GM18520 (cell line): ENCODE results near the gene B3GALNT2.
"Not testable (repeated sequence)": the region's sequence is repeated elsewhere in the genome, so short reads cannot be mapped to it uniquely, and the experiment has no call there.

Experiments used
- ATAC-seq: cut with Tn5 transposase; IDR thresholded peaks from one replicate; pipeline ENCODE4 v1.9.1; 2021; ENCODE audit not compliant: unreplicated experiment

Gene B3GALNT2

DNA sequence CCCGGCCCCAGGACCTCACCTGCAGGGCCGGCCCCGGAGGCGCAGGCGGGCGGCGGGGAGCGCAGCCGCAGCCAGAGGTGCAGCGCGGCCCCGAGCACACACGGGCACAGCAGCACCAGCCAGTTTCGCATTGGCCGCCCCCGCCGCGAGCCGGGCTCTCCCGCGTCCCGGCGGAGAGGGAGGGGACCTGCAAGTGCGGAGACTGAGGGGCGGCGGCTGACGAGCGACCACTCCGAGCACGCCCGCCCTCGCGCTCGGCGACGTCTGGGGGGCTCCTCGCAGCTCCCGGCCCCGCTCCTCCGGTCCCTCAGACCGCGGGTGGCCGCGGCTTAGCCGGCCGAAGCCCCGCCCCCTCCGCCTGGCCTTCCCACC is at the start of gene B3GALNT2:
TSS of gene B3GALNT2 (minus strand) at position 331 of the 372 bp plus-strand sequence. CDS start at position 131, 200 bp downstream.
- ATAC-seq, result peak; percentile 31

DNA sequence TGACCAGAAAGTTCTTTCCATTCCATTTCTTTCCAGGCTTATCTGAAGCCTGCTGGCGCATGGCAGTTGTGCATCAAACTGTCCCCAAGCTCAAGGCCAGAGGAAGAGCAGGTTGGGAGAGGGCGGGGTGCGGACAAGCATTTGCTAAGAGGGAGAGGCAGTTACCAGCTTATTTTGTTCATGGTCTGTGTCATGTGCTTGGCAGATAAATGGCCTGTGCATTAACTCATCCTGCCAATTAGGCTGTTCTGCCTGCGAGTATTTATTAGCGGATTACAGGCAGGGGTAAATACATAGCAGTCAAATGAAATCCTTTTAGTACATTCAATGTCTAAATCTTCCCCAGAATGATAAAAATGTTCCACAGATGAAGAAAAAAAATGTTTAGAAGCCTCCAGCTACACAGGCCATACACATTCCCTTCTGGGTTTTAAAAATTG is 48.9 kb upstream of the B3GALNT2 start:
- no peak for ATAC-seq

DNA sequence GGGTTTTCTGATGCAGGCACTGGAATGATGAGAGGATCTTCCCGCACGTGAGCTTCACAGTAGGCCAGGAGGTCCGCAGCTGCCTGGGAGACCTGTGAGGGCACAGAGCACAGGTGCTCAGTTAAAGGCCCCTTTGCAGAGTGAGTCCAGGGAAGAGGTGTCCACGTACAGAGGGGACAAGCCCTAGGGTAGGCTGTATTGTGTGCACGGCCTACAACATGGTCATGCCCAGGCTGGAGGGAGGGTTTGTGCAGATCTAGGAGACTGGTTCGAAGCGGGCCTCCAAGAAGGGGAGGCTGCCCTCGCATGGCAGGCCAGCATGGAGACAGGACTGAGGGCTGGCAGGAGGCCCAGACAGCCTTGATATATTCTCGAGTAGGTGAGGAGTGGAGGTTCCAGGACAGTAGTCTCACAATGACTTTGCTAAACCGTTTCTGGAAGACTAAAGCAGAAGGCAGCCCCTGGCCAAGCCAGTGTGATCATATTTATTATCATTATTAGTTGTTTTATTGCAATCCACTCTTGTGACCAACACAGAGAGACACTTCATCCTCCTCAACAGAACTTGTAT is 48.0 kb upstream of the B3GALNT2 start:
- no peak for ATAC-seq

DNA sequence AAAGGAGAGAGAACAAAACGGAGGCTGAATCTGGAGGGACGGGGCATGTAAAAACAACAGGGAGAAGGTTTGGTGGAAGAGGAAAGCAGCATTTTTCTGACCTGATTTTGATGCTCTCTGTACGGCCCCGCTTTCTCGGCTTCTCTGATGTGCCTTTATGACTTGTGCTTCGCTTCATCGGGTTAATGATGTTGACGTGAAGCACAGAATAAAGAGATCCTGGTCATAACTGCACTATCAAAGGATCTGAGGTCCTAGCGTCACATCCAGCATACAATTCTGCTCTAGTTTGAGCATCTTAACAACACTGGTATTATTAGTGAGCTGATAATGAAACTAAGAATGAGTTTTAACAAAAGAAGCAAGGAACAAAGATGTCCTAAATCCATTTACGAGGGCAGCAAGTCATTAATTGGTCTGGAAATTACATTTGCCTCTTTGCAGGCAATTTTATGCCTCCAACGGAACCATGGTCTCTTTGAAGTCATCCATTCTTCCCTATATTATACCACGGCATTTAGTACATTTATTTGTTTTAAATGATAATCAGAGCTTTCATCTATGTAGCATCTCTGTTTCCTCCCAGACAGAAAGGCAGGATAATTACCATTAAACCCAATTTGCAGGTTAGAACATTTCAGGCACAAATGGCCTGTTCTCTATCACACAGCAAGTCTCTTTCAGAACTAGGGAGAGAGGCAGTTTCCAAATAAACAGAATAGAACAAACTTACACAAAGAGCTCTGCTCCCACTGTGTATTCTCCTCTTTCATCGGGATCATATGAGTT is 45.3 kb upstream of the B3GALNT2 start:
- no peak for ATAC-seq

DNA sequence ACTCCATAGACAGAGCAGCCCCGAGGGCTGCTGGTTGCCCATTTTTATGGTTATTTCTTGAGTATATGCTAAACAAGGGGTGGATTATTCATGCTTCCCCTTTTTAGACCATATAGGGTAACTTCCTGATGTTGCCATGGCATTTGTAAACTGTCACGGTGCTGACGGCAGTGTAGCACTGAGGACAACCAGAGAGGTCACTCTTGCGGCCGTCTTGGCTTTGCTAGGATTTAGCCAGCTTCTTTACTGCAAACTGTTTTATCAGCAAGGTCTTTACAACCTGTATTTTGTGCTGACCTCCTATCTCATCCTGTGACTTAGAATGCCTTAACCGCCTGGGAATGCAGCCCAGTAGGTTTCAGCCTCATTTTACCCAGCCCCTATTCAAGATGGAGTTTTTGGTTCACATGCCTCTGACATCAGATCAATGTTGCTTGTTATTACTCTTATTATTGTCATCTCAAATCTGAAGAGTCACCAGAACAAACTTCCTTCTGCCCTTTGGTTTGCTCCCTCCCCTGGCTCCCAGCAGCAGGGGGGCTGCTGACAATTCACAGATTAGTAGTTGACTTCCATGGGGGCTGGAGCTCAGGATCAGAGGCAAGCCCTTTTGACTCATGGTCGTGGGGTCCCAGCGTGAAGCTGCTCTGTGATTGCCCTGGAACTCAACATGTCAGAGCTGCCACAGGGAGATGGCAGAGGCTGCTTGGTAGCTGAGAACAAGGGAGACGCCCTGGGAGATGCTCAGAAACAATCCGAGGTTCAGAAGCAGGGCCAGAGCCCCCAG is 42.3 kb upstream of the B3GALNT2 start:
- not testable (repeated sequence) for ATAC-seq

DNA sequence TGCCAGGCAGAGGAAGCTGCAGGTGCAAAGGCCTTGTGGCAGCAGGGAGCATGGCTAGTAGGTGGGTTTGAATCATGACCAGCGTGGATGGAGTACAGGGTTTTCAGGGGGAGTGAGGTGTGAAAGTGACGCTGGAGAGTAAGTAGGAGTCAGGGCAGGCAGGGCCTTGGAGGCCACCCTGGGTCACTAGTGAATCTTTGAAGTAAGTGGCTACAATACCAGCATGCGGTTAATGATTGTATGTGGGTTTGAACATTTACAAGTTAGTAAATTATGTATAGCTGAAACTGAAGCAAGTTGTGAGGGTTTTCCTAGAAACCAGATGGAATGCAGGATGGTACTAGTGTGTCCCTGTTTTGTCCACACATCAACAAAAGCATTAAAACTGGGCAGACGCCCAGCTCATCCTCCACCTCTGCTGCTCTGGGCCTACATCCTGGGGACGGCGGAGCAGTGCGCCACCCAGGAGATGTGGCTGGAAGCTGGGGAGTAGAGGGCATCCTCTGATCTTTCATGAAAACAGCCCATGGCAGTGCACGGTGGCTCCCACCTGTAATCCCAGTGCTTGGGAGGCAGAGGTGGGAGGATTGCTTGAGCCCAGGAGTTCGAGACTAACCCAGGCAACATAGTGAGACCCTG is 41.2 kb upstream of the B3GALNT2 start:
- ATAC-seq, result no peak

DNA sequence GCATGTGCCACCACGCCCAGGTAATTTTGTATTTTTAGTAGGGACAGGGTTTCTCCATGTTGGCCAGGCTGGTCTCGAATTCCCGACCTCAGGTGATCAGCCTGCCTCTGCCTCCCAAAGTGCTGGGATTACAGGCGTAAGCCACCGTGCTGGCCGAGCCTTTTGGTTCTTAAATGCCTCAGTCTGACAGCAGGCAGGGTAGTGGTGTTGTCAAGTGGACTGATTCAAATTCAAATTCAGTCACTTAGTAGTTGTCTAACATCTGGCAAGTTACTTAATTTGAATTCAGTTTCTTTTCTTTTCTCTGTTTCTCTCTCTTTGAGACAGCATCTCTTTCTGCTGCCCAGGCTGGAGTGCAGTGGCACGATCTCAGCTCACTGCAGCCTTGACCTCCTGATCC is 38.6 kb upstream of the B3GALNT2 start:
- not testable (repeated sequence) for ATAC-seq

DNA sequence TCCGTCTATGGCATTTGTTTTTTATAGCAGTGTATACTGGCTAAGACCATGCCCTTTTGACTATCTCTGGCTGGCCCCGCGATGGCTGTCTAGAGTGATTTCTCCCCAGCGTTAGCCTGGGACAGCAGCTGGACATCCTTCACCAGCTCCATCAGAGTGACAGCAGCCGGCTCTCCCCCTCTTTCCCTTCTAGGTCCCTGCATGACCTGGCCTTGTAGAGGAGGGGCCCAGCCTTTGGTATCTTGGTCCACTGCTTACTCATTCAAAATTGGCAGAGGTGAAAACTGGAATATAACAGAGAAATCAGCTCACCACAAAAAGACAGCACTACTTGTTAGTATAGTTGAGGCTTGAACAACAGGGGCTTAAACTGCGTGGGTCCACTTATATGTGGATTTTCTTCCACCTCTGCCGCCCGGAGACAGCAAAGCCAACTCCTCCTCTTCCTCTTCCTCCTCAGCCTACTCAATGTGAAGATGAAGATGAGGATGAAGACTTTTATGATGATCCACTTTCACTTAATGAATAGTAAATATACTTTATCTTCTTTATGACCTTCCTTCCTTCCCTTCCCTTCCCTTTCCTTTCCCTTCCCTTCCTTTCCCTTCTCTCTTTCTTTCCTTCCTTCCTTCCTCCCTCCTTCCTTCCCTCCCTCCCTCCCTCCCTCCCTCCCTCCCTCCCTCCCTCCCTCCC is 29.4 kb upstream of the B3GALNT2 start:
- ATAC-seq, result no peak

DNA sequence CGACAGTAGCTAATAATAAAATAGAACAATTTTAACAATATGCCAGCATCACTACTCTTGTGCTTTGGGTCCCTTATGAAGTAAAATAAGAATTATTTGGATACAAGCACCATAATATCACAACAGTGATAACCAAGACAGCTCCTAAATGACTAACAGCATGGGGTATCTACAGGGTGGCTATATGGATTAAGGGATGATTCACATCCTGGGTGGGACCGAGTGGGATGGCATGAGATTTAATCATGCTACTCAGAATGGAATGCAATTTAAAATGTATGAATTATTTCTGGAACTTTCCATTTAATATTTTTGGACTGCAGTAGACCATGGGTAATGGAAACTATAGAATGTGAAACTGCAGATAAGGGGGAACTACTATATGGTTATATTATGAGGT is 28.1 kb upstream of the B3GALNT2 start:
- no peak for ATAC-seq

DNA sequence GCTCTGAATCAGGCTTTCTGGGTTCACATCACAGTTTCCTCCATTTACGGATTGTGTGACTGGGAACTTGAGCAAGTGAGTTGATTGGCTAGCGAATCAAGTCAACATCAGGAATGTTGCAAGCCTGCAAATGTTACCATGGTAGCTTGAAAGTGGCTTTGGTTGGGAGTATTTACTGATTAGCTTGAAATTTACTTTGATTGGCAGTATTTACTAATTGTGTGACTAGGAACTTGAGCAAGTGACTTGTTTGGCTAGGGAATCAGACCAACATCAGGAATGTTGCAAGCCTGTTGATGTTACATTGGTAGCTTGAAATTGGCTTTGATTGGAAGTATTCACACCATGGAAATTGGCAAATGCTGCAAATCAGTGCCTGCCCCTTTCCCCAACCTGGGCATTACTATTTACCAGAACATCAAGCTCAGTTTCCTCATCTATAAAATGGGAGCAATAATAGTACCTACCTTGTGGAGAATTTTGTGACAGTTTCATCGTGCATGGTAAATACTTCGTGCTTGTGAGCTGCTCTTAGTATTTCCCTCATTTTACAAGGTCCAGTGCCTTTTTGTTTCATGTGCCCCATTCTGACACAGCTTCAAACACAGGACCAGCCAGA is 23.1 kb upstream of the B3GALNT2 start:
- ATAC-seq, result no peak

DNA sequence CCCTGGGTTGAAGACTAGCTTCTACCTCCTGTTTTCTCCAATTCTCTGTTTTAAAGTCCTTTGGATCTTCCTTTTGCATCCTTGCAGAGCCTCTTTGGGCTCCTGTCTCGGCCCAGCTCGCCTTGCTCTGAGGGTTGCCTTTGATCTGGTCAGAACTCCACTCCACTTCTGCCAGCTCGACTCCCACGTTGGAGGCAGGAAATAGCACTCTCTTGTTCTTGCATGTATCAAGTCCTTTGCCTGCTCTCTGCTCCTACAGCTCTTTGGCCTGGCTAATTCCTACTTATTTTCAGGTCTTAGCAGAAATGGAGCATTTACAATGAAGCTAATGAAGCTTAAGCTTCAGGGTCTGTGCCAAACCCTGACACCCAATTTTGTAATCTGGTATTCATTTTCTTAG is 21.1 kb upstream of the B3GALNT2 start:
- no peak for ATAC-seq

DNA sequence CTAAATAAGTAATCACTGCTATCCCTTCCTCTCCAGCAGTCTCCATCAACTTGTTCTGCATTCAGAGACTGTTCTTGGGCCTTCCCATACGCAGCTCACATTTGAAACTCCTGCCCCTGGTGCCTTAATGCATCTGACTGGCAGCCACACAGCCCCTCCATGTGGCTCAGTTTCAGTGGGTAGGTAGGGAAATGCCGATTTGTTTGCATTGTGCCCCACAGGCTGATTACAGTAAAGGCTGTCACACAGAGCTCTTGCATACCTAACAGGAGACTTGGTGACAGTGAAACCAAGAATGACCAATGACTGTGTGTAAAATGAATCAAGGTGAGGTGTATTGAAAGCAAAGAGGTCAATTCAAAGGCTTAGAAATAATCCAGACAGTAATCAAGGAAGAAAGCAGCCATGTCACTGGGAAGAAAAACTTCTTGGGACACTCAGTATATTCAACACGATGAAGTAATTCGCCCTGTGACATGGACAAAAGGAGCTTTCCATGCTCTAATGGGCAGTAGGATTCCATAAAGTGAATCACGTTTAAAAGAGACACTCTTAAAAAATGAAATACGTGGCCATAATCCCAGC is 12.7 kb upstream of the B3GALNT2 start:
- peak; percentile 46 for ATAC-seq

DNA sequence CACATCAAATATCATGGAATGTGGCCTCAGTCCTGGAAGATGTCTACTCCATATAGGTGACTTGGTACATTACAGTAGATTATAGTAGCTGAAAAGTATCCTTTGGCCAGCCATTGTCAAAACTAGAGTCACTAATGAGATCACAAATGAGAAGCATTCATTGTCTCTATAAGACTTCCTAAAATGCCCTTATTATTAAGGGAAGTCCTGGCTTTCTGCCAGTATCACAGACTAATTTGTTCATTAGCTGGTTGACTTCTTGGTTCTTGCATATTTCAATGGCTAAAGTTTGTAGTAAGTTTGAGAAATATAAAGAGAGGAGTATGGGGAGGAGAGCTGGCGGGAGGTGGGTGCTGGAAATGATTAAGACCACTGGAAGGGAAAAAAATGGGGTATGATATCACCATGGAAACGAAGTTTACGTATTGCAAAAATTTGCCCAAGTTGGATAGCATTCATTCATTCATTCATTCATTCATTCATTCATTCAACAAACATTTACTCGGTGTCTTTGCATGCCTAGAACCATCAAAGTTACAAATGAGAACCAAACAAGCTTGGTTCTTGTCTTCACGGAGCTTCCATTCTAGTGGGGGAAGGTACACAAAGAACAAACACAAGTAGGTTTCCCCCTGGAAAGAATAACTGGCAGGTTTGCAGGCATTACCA is 11.7 kb upstream of the B3GALNT2 start:
- ATAC-seq, result no peak

DNA sequence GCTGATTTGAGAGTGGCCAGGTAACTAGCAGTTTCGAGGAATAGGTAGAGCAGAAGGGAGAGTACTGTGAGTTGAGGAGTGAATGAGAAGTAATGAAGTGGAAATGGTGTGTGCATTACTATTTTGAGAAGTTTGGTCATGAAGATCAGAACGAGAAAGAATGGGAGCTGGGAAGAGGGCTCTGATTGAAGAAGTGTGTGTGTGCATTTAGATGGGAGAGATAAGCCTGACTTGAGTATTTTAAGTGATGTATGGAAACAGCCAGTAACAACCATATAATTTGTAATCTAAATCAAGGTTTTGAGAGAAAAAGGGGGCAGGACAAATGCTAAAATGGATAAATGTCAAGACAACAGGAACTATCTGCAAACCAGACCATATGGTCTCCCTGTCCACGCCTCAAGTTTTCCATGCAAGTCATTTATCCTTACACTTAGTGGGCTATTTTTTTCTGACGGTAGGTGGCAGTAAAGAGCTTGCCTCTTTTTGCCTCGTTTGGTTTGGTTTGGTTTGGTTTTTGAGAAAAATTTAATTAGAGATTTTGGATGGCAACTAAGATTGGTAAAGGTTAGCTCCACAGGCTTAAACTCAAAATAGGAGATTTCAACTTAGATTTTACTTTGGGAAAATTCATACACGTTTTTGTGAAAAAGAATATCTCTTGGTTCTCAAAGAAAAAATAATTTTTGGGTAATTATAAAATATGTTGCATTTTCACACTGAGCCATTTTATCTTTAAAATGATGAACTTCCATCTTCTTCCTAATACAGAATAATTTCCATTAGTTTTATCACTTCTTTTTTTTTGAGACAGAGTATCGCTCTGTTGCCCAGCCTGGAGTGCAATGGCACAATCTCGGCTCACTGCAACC is 9.5 kb upstream of the B3GALNT2 start:
- no peak for ATAC-seq

DNA sequence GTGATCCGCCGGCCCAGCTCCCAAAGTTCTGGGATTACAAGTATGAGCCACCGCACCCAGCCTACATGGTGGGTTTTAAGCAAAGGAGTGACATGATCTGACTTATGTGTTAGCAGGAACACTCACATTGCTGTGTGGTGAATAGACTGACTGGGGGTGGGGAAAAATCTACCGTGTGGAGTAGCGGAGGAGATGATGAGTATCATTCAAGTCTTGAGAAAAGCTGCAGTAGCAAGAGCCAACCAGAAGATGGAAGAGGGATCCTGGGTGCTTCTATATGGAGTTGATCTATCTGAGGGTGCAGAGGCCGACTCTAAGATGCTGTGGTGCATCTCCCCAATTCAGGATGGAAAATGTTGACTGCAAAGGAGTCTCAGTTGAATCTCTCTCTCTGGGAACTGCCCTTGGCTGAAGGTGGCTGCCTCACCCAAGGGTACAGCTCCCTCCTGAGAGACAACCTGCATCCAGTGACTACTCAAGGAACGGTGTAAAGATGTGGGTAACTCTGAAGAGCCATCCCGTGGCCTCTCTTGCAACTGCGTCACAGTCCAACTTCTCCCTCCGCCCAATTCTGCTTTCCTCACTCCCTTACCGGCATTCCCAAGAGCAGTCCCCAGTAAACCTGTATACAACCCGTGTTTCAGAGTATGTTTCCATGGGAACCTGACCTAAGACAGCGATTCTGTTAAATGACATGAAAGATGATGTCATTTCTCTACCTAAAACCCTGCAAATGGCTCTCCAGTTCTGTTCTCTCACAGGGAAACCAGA is 7.4 kb upstream of the B3GALNT2 start:
- ATAC-seq, result no peak

DNA sequence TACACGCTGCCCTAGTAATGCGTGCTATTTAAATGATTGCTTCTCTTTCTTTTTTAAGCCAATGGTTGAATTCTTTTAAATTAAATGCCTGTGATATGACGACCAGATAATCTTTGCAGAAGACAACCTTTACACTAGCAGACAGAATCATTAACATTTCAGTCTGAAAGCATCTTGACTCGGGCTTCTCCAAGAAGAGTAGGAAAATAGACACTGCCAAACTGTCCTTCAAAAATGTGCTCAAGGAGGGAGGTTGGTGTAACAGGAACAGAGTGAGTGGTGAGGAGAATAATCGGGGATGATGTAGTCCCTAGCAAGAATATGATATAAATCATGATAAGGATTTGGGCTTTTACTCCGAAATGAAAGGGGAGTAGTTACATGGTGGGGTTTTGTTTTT is 6.6 kb upstream of the B3GALNT2 start:
- no peak for ATAC-seq

DNA sequence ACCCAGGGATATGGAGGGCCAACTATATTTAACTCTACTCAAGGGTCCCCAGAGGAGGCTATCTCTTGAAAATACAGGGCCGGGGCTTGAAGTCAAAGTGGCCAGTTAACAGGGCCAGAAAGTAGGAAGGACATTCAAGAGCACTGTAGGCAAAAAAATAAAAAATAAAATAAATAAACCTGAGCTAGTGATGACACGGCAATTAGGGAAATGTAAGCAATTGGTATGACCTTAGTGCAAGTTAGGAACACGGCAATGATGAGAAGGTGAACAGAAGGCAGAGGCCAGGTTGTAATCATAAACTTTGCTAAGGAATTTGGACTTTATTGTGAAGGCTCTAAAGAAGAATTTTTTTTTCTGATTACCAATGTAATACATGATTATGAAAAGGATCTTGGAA is 3.4 kb upstream of the B3GALNT2 start:
- no peak for ATAC-seq
